NCI-H1105 (cell line): ENCODE results near the gene IFTAP.

Experiments used
- DNase-seq: peaks from one replicate; lab custom pipeline; 2025; lab: John Stamatoyannopoulos, UW

The IFTAP gene

GRCh38 chr11:36598051-36598450 is 3.7 kb downstream of the IFTAP start, which contains the start of gene RAG2:
RAG2 (minus strand) TSS chr11:36598236; CDS start chr11:36594168, 4,068 bp downstream.
- no peak for DNase-seq

GRCh38 chr11:36600180-36600579 is 5.9 kb downstream of the IFTAP start:
- DNase-seq = no peak

DNA sequence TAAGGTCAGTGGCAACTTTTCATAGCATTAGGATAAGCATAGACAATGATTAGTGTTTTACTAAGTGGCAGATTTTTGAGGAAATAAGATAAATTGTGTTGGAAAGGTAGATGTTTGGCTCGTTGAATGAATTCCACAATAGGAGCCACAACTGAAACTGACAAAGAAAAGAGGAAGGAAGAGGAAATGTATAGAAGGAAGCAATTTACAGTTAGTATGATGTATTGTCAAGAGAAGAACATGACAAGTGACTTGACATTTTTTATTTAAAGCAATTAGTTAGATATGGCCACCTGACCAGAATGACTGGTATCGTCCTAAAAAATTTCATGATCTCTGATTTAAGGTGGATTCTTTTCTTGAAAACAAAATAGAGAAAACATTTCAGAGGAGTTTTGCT is 6.9 kb downstream of the IFTAP start:
- no peak for DNase-seq

GRCh38 chr11:36602135-36602534 is 7.8 kb downstream of the IFTAP start:
- no peak for DNase-seq

- no peak for DNase-seq
These were observed 11.2 kb downstream of the IFTAP start for GRCh38 chr11:36605221-36606216.

- no peak for DNase-seq
These were observed 14.3 kb downstream of the IFTAP start for GRCh38 chr11:36608491-36609199.

GRCh38 chr11:36609383-36609782 is 15.1 kb downstream of the IFTAP start:
- no peak for DNase-seq

DNA sequence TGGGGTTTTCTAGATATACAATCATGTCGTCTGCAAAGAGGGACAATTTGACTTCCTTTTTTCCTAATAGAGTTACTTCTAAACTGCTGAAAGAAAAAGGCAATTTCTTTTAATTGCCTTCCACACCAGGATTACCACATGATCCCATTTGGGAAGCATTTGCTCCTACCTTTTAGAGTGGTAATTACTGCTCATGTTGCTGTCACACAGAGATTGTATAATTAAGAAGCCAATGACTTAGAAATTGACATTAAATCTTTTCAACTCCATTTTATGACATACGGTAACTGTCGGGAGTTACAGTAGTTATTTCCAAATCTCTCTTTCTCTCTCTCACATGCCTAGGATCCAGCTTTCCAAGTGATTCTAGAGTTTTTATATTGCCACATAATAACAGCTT is 21.5 kb downstream of the IFTAP start:
- no peak for DNase-seq

DNA sequence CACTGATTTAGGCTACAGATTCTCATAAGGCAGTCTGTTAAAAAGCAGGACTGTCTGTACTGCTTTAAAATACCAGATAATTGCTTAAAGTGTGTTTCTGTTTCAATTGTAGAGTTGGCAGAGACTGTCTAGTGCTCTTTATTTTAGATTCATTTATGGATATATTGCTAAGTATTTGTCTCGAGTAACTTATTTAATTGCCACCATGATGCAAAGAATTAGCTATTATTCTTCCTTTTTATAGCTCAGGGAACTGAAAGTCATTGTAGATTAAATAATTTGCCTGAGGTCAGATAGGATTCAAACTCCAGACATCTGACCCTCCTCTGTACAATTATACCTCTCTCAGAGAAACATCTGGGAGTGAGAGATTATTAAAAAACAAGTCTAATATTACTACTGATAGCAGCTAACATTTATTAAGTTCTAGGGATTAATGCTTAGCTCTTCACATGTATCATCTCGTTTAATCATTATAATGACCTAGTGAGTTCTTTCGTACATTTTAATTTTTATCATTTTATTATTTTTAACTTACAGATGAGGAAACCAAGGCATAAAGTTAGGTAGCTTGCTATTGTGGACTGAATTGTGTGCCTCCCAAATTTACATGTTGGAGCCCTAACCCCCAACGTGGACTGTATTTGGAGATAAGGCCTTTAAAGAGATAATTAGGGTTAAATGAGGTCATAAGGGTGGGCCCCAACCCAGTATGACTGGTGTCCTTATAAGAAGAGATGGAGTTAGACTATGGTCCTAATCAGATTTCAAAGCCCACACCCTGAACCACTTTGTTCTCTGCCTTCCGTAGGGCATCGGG is 23.5 kb downstream of the IFTAP start:
- no peak for DNase-seq

DNA sequence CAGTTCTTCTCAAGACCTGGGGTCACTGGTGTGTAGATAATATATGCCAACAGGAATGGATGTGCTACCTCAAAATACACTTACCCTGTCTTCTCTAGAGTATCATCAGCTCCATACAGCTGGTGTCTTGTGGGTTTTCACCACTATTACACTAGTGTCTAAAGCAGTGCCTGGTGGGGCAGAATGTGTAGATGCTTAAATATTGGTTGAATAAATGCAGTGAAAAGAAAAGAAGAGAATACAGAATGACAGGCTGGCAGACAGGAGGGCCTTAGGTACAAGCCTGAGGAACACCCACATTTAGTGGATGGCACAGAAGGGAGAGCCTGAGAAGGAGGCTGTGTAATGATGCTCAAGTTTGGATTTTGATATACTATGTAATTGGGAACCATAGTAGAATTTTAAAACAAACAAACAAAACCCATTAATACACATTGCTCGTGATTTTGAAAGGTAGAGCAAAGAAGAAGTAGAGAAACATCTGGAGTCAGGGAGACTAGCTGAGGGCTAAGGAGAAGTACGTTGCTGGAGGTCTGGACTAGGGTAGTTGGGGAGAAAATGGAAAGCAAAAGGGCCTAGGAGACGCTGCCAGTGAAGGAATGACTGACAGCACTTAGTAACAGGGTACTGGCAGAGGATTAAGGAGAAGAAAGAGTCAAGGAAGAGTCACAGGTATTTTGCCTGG is 24.2 kb downstream of the IFTAP start:
- DNase-seq = no peak

DNA sequence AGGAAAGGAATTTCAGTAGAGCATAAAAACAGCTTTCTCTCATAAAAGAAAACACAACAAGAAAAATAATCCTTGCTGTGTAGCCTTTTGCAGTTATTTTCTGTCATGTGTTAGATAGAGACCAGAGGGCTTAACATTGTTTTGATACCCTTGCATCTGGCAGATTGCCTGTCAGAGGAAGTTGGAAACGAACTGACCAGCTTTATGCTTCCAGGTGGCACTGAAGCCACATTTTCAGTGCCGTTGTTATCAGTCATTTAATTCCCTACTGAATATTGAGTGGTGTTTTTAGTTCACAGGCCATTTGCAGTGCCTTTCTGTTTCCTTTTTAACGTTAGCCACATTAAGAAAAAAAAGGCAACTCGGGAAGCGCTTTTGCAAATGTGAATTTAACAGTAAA is 25.2 kb downstream of the IFTAP start:
- DNase-seq = no peak

- DNase-seq = no peak
These were observed 25.9 kb downstream of the IFTAP start for GRCh38 chr11:36620246-36620645.

- no peak for DNase-seq
These were observed 28.3 kb downstream of the IFTAP start for GRCh38 chr11:36622431-36623136.

DNA sequence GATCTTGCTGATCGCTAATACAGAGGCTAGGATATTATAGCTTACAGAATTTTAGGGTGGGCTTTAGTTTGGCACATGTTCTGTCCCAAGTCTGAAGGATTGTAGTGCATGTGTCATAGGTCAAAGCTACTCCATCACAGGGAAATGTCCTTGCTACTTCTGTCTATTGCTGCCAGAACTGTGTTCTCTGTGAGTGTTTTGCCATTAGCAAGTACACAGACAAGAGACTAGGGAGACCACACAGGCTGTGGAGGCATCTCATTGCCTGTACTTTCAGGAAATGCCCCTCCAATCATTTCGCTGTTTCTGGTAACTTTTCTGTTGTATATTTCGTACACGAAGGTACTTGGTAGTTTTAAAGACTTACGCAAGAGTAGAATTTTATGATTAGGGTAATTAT is 29.2 kb downstream of the IFTAP start:
- DNase-seq = no peak

DNA sequence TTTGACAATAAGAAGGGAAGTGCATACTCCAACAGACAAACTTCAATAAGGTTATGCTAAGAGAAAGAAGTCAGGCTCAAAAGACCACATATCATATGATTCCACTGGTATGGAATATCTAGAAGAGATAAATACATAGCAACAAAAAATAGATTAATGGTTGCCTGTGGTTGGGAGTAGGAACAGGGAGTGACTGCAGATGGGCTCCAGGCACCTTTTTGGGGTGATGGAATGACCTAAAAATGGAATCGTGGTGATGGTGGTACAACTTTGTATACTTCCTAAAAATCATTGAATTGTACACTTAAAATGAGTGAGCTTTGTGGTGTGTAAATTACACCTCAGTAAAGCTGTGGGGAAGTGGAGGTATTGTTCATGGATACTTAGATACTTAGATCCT is 32.7 kb downstream of the IFTAP start:
- no peak for DNase-seq

DNA sequence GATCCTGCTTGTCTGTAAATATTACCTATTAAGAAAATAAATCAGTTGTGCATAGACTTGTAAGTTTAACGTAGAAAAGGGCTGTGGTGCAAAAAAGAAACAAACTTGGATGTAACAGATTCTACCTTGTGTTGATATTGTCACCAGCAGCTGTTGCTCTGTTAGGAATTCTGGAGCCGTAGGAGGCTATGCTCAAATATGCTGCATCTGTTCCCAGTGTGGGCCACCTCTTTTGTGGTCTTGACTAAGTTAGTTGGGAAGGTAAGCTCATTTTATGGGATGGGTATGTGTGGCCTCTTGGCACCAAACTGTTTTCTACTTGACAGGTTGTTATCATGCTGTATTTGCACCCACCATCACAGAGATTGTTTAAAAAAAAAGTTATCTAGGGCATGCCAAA is 33.2 kb downstream of the IFTAP start:
- DNase-seq = no peak

DNA sequence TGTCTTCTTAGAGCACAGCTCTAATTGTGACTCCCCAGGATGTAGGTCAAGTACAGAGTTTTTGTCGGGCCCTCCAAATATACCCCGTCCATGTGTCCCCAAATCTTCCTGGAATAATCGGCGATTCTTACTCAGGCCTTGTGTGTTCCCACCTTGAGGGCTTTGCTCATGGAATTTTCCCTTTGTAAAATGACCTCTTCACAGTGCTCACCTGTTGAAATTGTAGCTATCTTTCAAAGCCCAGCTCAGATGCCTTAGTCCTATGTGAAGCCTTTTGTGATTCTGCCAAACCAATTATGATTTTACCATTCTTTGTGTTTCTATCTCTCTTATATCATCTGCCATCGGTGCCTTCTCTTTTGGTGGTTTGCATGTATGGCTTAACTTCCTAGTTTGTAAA is 33.8 kb downstream of the IFTAP start:
- DNase-seq = no peak

DNA sequence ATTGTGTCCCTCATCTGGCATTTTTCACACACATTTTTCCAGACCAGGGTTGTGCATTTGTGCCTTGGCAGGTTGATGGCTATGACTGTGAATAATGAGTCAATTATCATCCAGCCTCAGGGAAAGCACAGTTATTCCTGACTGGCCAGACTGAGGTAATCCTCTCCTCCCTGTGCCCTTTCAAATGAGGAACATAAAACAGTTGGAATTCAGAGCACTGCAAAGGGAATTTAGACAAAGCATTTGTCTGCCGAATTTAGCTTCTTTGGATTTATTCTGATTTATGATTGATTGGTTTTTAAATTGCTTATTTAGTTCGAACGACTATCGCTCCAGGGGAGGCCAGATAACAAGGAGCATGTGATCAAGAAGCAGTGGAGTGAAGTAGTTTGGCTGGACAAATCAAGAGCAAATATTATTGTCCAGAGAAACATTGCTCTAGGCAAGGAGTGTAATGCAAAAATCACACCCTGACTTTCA is 34.5 kb downstream of the IFTAP start:
- no peak for DNase-seq

- no peak for DNase-seq
These were observed 37.5 kb downstream of the IFTAP start for GRCh38 chr11:36631774-36632173.

- DNase-seq = no peak
These were observed 41.0 kb downstream of the IFTAP start for GRCh38 chr11:36635066-36635862.
